Stimulated activated CD8-positive, alpha-beta memory T cell treated with anti-CD3 and anti-CD28 coated beads, Interleukin-7, amount 100 ng/mL, for 48 hours (primary cell): ENCODE data around the gene KCNQ1.

Experiments used
- DNase-seq, 2 donors: peaks; one replicate each; pipeline ENCODE4 v3.0.0-alpha.2; 2020; ENCODE audit warnings: low read depth in 1 of 2; ENCODE audit errors: extremely low read depth in 1 of 2

KCNQ1 gene

DNA sequence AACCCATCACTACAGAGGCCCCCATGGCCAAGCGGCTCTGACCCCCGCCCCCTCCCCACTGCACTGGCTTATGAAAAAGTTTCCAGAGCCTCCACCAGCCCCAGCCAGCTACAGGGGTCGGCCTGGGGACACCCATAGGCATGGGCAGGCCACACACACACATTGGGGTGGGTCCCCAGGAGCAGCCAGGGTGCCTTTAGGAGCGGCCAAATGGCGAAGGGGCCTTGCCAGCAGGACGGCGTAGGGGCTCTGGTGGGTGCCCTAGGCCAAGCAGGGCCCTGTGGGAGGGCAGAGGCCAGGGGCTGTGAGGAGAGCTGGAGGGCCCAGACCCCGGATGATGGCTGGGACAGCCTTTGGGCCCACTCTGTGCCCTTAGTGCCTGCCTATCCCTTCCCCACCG is 34.2 kb upstream of the KCNQ1 start:
- DNase-seq, result no peak

DNA sequence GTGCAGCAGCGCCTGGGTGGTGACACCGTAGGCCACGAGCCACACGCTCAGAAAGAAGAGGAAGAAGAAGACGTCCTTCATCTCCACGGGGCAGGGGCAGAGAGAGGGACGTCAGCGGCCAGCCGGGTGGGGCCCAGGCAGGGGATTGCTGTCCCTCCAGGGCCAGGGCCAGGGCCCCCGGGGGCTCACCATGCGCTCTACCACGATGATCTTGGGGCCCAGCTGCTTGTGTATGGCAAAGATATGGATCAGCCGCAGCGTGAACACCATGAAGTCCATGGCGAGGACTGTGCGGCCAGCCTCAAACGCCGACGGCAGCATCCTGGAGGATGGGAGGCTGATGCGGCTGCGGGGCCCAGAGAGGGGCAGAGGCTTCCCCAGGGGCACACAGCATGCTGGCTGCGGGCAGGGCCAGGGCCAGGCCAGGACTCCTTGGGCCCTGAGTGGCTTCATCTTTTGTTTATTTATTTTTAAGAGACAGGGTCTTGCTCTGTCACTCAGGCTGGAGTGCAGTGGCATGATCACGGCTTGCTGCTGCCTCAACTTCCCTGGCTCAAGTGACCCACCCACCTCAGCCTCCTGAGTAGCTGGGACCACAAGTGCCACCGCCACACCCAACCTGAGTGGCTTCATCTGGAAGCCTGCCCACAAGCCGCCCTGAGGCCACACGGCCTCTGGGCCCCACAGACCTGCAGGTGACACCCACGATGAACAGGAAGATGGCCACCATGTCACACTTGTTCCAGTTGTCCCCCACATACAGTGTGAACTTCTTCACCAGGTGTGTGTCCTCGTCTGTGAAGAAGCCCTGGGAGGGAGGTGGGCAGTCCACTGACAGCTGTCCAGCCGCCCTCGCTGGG is 33.1 kb upstream of the KCNQ1 start:
- no peak for DNase-seq

DNA sequence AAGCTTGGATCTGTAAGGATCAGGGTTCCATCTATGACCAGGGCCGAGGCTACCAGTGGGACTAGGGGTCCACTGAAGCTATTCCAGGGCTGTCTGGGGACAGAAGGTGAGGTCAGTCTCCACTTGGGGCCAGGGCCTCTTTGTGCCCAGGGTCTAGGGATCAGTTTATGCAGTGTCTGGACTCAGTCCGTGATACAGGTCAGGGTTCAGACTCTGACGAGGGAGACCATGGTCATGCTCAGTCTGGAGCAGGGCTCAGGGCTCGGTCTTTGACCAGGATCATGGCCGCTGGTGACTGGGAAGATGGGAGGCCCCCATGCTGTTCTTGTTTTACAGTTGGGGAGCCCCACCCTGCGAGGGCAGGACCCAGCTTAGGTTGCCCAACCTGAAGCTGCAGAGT is 32.5 kb upstream of the KCNQ1 start:
- DNase-seq, result no peak

DNA sequence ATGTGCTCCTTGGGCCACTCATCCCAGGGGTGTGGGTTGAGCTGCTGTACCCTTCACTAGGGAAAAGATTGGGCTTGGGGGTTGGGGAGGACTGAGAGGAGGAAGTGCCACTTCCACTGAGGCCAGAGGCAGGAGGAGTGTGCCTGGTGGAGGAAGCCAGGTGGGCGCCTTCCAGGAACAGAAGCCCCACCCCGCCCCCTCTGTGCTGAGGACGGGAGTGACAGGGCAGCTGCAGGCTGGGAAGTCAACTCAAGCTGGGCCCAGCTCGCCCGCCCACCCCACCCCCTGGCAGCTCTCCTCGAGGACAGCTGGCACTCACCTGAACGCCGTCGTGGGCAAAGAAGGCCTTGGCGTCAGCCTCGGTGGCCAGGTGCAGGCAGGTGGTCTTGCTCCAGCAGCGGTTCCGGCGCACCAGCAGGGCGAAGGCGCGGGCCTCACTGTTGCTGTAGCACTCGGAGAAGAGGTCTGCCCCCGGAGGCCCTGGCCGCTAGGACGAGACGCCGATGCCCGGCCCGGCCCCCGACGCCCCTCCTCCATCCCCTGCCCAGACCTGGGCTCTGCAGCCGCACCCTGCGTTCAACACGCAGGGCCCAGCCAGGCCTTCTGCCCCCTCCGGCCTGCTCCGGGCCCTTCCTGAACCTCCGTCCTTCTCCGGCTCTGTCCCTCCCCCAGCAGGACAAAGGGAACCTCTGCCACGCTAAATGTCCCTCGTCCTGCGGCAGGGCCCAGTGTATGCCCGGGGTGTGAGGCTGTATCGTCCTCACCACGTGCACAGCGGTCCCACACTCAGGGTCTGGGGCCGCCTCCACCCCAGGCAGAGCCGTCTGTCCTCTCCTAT is 30.8 kb upstream of the KCNQ1 start:
- no peak for DNase-seq

DNA sequence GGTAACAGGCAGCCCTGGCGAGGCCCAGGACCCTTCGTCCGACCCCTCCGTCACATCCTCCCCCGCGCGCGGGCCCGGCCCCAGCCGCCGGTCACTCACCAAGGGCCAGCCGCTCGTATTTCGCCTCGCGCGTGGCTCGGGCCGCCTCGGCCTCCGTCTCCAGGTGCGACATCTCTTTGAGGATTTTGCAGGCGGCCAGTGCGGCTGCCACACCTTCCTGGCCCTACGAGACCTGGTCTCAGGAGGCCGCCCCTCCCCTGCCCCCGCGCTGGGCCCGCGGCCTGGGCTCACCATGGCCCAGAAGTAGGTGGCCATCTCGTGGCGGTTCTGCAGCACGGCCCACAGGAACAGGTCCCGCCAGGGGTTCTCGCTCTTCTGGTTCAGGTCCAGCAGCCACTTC is 30.2 kb upstream of the KCNQ1 start:
- no peak for DNase-seq

DNA sequence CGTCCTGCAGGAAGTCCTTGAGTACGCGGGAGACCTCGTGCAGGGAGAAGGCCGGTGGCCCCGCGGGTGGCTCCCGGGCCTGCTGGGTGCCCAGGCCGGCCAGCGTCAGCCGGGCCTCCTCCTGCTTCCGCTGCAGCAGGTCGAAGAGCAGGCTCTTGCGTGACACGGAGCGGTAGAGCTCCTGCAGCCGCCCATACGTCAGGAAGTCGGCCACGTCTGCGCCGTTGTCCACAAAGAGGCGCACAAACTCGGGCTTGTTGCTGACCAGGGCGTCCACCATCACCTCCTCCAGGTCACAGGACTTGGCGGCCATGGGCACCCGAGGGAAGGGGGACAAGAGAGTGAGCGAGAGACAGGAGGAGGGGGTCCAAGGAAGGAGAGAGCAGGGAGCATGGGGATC is 29.6 kb upstream of the KCNQ1 start:
- no peak for DNase-seq

DNA sequence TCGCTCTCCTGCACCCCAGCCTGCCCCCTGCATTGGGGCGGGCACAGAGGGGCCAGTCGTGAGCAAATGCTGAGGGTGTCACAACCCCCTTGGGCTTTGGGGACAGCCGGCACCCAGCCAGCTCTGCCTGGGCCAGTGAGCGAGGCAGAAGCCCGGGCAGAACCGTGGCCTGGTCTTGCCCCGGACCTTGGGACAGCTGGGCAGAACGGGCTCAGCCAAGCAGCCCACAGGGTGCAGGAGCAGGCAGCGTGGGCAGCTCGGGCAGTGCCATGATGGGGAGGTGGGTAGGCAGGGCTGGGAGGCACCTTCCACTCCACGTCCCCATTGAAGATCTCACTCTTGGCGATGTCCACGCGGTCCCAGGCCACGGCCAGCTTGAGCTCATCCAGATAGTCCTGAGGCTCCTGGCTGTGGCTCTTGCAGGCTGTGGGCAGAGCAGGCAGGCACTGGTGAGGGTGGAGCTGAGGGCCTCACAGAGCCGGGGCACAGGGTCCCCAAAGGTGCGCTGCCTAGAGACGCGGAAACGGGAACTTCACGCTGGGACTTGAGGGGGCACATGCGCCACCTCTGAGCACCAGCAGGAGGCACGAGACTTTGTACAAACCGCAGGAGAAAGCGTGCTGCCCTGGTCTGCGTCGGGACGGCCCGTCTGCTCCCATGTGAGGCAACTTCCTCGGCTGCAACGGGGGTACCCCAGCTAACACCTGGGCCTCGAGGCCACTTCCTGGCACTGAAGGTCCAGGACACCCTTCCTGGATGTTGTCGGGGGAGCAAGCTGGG is 29.0 kb upstream of the KCNQ1 start:
- no peak for DNase-seq

DNA sequence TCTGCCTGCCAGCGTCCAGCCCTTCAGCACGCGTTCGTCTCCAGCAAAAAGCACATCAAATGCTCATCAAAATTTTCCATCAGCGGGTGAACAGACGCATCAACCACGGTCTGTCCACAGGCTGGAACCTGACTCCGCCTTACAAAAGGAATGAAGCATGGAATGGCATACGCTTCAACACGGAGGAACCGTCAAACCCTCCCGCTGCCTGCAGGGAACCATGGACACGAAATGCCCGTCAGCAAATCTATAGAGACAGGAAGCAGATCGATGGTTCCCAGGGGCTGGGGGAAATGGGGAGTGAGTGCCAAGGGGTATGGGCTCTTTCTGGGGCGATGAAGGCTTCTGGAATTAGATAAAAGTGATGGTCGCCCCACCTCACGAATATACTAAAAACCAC is 28.0 kb upstream of the KCNQ1 start:
- no peak for DNase-seq

DNA sequence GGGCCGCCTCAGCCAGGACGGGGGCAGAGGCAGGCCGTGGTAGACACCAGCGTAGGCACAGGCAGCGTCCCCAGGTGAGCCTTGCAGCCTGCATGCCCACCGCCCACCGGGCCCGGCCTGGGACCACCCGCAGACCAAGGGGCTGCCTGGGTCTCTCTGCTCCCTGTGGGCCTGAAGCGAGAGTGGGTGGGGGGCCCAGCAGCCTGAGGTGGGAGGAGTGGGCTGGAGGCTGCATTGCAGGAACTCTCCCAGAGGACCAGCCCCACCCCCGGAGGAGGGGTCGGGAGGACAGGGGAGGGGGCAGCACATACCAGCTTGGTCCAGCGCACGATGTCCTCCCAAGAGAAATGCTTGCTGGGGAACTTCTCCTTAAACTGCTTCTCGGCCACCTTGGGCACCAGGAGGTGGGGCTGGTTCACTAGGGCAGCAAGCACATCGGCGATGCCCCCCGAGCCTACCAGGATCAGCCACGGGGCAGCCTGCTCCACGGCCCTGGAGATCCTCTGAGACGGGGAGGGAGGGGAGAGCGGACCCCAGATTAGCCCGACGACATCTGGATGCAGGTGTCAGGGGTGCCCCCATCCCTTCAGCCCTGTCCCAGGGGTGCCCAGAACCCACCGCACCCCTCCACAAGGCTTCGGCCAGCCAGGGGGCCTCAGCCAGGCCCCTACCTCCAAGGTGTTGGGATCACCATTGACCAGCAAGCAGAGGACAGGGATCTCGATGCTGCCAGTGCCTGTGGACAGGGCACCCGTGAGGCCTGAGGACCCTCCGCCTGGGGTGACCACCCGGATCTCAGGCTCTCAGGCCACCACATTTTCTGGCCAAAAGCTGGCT is 26.7 kb upstream of the KCNQ1 start:
- DNase-seq, result no peak

DNA sequence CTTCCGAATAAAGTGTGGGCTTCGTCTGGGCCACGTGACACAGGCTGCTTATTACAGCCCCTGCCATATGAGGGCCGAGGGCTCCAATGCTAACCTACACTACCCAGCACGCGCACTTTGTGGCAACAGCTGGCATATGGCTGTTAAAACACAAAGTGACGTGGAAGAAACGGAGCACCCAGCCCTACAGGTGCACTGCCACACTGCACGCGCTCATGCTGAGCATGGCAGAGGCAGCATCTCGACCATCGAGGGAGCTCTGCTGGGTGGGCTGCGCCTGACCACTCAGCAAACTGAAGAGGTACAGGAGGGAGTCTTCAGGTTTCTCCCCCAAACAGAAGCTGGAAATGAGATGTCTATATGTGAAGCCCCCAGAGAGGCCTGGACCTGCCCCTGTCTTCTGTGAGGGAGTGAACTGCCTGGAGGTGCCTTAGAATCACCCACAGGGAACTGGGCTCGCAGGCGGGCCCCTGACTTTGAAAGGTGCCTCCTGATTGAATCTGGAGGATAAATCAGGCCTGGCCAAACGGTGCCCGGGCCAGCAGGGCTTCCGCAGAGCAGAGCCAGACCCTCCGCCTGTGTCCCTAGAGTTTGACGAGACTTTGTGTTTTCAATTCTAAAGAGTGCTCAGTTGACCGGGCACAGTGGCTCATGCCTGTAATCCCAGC is 26.0 kb upstream of the KCNQ1 start:
- no peak for DNase-seq

DNA sequence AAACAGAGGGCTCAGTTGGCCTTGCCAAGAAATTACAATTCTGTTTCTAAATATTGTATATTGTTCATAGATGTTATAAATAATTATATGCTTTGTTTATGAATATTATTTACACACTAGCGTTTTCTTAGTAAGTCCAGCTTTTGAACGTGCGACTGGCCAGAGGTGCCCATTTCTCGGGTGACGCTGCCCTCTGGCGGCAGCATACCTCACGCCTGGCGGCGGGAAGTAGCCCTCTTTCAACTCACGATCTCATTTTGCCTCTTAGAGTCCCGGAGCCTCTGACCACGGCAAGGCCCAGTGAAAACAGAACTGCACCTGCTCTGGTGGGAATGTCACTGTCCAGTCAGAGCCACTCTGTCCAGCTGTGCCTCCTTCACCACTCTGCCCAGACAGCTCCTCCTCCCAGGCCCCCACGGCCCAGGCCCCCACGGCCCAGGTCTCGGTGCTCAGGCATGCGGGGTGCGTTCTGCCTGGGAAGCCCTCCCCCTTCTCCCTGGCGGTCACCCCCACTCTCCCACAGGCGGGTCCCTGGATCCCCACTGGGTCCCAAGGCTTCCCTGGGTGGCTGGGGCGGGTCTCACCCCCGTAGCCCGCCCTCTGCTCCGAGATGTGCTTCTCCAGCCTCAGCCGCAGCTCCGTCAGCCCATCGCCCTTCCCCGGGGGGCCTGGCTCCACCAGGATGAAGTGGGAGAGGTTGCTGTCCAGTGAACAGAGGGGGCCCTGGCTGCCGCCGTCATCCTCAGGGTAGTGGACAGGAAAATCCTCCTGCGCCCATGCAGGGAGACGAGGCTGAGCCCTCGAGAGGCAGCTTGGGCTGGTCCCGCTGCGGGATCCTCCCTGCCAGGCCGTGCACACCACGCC is 24.9 kb upstream of the KCNQ1 start:
- peak in 1 of 2 donors; percentile 29 for DNase-seq

DNA sequence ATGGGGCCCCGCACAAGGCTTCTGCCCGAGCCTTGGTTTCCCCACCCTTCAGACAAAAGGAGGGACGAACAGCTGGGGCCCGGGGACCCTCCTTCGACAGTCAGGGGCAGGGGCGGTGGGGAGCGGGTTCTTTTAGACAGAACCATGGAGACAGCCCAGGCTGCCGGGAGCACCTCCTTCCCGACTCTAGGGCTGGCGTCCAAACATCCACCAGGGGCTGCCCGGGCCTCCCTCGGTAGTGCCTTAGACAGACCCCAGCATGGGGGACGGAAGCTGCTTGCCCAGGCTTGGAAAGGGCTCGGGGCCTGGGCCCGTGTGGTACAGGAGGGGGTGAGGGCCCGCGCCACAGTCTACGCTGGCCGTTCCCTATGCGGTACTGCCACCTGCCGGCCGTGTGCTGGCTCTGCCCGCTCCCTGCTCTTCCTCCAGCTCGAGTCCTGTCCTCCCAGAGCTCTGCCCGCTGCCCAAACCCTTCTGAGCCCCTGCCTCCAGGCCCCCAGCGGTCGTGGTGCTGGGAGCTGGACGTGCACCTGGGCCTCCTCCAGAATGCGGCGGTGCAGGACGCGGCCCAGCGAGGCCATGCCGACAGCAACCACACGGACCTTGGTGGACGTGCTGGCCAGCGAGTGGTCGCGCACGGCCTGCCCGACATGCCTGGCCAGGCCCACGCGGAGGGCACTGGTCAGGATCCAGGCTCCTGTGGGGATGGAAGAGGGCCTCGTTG is 24.1 kb upstream of the KCNQ1 start:
- DNase-seq, result peak in 1 of 2 donors; percentile 53

DNA sequence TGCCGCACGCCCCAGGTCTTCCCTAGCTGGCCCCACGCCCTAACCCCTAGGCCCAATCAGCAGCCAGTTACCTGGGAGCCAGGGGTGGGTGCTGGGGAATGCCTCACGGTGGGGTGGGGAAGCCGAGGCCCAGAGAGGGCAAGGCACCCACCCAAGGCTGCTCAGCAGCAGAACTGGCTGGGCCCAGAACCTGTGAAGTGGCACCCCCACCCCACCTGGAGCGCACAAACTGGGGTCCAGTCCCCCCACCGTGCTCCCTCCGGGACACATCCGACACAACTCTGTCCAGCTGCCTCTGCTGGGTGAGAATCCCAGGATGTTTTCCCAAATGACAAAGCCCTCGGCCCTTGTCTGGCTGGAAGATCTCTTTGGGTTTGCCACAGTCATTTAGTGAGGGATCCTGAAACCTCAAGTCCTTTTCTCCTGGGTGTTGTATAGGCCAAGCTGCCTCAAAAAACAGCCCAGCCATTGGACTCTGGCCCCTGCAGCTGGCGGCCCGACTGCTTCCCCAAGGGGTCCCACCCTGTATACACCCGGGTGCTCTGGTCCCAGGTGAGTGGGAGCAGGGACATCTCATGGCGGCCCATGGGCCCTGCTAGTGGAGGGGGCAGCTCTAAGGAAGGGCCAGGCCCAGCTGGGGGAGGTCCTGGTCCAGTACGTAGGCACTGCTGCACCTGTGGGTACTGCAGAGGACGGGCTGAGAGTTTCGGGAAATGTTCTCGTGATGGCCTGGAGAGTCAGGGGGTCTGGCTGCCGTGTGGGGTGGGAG is 23.4 kb upstream of the KCNQ1 start:
- DNase-seq, result no peak

DNA sequence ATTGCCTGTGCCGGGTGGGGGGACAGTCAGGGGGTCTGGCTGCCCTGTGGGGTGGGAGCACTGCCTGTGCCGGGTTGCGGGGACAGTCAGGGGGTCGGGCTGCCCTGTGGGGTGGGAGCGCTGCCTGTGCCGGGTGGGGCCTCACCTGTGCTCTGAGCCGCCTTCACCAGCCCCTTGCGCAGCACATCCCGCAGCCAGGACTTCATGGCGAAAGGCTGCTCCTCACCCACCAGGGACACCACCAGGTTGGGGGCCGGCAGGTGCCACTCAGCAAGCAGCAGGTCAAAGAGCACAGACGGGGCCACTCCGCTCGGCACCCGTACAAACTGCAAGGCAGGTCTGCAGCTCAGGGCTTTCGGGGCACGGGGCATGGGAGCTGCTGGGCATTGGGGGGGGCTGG is 22.8 kb upstream of the KCNQ1 start:
- no peak for DNase-seq

DNA sequence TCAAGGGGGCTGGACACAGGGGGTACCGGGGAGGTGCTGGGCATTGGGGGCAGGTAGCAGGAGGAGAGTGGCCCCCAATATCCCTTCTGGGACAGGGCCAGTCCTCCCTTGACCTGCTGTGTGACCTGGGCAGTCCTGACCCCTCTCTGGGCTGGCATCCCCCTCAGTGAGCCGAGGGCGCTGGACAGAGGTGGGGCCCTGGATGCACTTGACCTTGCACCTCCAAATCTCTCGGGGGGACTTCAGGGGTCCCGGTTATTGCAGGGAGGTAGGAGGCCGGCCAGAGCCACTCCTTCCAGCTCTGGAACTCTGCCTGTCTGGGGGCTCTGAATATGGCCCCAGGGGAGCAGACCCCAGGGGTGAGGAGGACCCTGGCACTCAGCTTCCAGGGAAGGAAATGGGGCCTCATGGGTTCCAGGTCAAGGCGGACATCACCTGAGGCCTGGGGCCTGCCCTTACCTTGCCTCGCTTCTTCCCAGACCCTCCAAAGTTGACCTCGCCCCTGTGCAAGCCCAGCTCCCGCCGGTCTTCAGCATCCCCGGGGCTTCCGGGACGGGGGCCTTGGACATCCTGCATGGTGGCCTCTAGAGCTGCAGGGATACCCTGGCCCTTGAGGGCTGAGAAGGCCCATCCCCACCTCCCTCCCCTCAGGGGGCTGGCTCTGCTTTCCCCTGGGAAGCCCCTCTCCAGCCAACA is 22.2 kb upstream of the KCNQ1 start:
- DNase-seq, result no peak

DNA sequence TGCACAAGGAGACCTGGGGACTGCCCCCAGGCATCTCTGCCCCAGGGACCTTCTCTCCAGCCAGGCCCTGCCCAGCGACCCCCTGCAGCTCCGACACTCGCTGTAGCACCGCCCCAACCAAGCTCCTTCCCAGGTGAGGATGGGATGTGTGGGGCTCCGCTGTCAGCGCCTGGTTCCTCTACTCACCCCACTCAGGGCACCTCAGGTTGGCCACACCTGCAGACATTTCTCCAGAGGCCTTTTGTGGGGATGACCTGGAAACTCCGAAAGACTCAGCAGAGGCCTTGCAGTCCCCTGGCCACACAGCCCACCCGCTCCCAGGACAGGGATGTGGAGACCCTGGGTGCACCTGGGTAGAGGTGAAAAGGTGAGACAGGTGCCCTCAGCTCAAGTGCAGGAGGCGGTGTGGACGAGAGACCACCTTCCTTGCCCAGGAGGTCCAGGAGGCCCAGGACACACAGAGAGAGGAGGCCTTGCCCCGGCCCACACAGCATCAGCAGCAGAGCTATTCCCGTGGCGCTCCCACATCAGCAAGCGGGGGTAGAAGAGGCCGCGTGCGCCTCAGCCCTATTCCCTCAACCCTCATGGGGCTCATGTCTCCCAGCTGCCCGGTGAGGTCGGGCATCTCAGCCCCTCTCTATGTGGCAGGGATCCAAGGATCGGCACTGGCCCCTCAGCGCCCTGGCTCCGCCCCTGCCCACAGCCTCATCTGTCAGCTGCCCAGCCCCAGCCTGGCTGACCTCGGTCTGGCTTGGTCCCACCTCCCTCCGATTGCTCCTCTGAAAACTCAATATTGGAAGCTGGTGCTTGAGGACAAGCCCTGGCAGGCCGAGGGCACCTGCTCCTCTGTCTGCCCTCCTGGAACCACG is 21.4 kb upstream of the KCNQ1 start:
- DNase-seq, result no peak
